ENCODE results near the gene CLCN7. TPM values are rescaled to one million over a fixed set of nuclear protein-coding genes. Genes with fewer than 3 reads are reported as not detected.

CLCN7 gene
- total and polyA plus RNA-seq, 4 experiments from 2014 or later = 18.1 to 111 (median 67.3) TPM

GRCh38 chr16:1403733-1404132 is 71.1 kb downstream of the CLCN7 start:
- Mint-ChIP-seq H3K27me3 (no peaks in the 10 kb centered on the region), H3K27ac (no peak overlapping the region), H3K4me3 (no peak overlapping the region), H3K9me3 (peaks cover 0 to 2% (median 0%) of the 10 kb centered on the region in 8 donors), H3K36me3 (peaks cover 5 to 39% of the 10 kb centered on the region in 2 donors), H3K4me1 (peaks cover 5 to 38% (median 9%) of the 10 kb centered on the region in 4 donors)
- Histone ChIP-seq H3K9me3 (ENCODE audit: control insufficient read depth in 1 of 2, low read length in 2 of 2) (no peaks in the 10 kb centered on the region), H3K27ac (ENCODE audit: low read depth, low read length) (no peak overlapping the region), H3K36me3 (ENCODE audit: insufficient read depth, low read length) (peaks cover 26% of the 10 kb centered on the region), H3K4me1 (ENCODE audit: insufficient read depth, low read length) (peaks cover 11% of the 10 kb centered on the region), H3K27me3 (ENCODE audit: insufficient read depth, low read length) (no peaks in the 10 kb centered on the region), H3K4me3 (ENCODE audit: low read length in 2 of 2) (no peak overlapping the region)
- intact Hi-C loops (cut with micrococcal nuclease) = no loop called here
- POLR2A ChIA-PET (ENCODE audit: partially characterized antibody) = interaction anchor here (0.8 kb wide), 1 partner anchor 9 kb away, joined by 3 read pairs; no protein-coding TSS in a partner anchor
- DNase-seq = no peak
- CTCF ChIA-PET (ENCODE audit: partially characterized antibody) = no interaction called here

DNA sequence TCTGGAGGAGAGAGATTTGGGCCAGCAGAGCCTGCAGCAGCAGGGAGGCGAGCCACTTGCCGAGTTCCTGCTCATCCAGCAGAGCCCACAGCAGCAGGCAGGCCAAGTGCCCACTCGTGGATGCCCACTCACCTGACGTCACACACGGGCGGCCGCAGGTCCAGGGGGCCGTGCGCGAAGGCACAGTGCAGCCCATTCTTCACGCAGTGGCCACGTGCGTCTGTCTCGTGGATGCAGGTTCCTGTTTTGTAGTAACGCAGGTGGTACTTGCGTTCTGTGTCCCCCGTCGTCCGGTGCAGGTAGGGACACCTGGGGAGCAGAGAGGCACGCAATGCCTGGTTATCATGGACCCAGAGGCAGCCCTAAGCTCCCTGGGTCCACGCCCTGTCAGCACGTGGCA is 71.8 kb downstream of the CLCN7 start:
- no peaks in the 10 kb centered on the region for H3K27me3 ChIP-seq (ENCODE audit: insufficient read depth, low read length)
- peaks cover 32% of the 10 kb centered on the region for H3K36me3 ChIP-seq (ENCODE audit: insufficient read depth, low read length)
- peaks cover 0 to 2% (median 0%) of the 10 kb centered on the region in 8 donors for H3K9me3 Mint-ChIP-seq
- H3K4me3 ChIP-seq (ENCODE audit: low read length in 2 of 2) = no peak overlapping the region
- peaks cover 2 to 34% (median 5%) of the 10 kb centered on the region in 4 donors for H3K4me1 Mint-ChIP-seq
- intact Hi-C loops (cut with micrococcal nuclease) = no loop called here
- H3K27me3 Mint-ChIP-seq = no peaks in the 10 kb centered on the region
- POLR2A ChIA-PET (ENCODE audit: partially characterized antibody) = interaction anchor here (0.6 to 0.8 kb wide), 2 partner anchors 10 to 321 kb away, joined by 3 read pairs; no protein-coding TSS in a partner anchor
- H3K9me3 ChIP-seq (ENCODE audit: control insufficient read depth in 1 of 2, low read length in 2 of 2) = no peaks in the 10 kb centered on the region
- DNase-seq = no peak
- no peak overlapping the region for H3K4me3 Mint-ChIP-seq
- peaks cover 6% of the 10 kb centered on the region for H3K4me1 ChIP-seq (ENCODE audit: insufficient read depth, low read length)
- peaks cover 9 to 41% of the 10 kb centered on the region in 2 donors for H3K36me3 Mint-ChIP-seq
- H3K27ac Mint-ChIP-seq = peak overlapping the region in 1 of 7 donors; percentile 22
- CTCF ChIA-PET (ENCODE audit: partially characterized antibody) = no interaction called here
- no peak overlapping the region for H3K27ac ChIP-seq (ENCODE audit: low read depth, low read length)

DNA sequence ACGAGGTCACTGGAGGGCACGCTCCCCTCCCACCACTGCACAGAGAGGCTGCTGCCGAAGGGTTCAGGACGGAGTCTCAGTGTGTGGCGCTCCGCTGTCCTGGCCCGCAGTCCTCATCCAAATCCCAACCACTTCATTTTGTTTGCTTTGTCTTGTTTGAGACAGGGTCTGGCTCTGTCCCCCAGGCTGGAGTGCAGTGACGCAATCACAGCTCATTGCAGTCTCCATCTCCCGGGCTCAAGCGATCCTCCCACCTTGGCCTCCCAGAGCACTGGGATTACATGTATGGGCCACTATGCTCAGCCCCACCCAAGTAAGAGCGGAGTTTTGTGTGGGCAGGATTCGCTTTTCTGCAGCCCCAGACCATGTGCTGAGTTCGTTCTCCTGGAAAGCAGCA is 73.1 kb downstream of the CLCN7 start:
- Histone ChIP-seq H3K4me3 (ENCODE audit: low read length in 2 of 2) (no peak overlapping the region), H3K9me3 (ENCODE audit: control insufficient read depth in 1 of 2, low read length in 2 of 2) (no peaks in the 10 kb centered on the region), H3K36me3 (ENCODE audit: insufficient read depth, low read length) (peaks cover 35% of the 10 kb centered on the region), H3K4me1 (ENCODE audit: insufficient read depth, low read length) (no peaks in the 10 kb centered on the region), H3K27ac (ENCODE audit: low read depth, low read length) (no peak overlapping the region), H3K27me3 (ENCODE audit: insufficient read depth, low read length) (no peaks in the 10 kb centered on the region)
- Mint-ChIP-seq H3K27ac (no peak overlapping the region), H3K4me3 (no peak overlapping the region), H3K27me3 (no peaks in the 10 kb centered on the region), H3K36me3 (peaks cover 11 to 36% of the 10 kb centered on the region in 2 donors), H3K9me3 (peaks cover 0 to 2% (median 0%) of the 10 kb centered on the region in 8 donors), H3K4me1 (peaks cover 0 to 21% (median 2%) of the 10 kb centered on the region in 4 donors)
- CTCF ChIA-PET (ENCODE audit: partially characterized antibody) = interaction anchor here (0.8 kb wide), 1 partner anchor 22 kb away, joined by 3 read pairs; no protein-coding TSS in a partner anchor
- intact Hi-C loops (cut with micrococcal nuclease) = no loop called here
- POLR2A ChIA-PET (ENCODE audit: partially characterized antibody) = no interaction called here
- DNase-seq = no peak

DNA sequence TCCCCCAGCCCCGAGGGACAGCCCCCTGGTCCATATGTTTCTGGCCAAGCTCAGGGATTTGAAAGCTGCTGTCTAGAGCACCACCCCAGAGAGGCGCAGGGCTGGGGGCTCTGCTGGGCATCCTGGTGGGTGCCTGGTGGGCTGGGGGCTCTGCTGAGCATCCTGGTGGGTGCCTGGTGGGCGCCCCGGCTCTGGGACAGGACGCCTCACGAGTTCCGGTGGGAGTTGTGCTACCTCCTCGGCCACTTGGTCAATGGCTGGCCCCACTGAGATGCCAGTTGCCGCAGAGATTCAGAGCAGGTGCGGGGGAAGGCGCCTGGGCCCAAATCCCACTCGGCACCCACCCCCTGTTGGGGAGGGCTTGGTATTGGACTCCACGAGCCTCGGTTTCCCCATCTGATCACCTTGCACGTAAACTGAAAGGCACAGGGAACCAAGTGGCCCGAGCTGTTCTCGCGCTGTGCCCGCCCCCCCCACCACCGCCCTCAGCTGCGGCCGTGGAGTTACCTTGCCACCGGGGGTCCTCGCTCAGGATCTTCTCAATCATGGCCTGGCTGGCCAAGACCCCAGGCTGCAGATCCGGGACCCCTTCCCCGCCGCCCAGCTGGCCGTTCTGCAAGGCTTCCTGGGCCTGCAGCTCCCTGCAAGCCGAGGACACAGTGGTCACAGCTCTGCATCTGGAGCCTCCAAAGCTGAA is 73.6 kb downstream of the CLCN7 start:
- Mint-ChIP-seq H3K9me3 (peaks cover 0 to 2% (median 0%) of the 10 kb centered on the region in 8 donors), H3K27me3 (no peaks in the 10 kb centered on the region), H3K27ac (no peak overlapping the region), H3K36me3 (peaks cover 13 to 37% of the 10 kb centered on the region in 2 donors), H3K4me1 (peaks cover 0 to 20% (median 2%) of the 10 kb centered on the region in 4 donors), H3K4me3 (no peak overlapping the region)
- DNase-seq = no peak
- intact Hi-C loops (cut with micrococcal nuclease) = no loop called here
- no peaks in the 10 kb centered on the region for H3K27me3 ChIP-seq (ENCODE audit: insufficient read depth, low read length)
- H3K9me3 ChIP-seq (ENCODE audit: control insufficient read depth in 1 of 2, low read length in 2 of 2) = no peaks in the 10 kb centered on the region
- ChIA-PET POLR2A (ENCODE audit: partially characterized antibody) (no interaction called here), CTCF (ENCODE audit: partially characterized antibody) (interaction anchor here (0.8 kb wide), 1 partner anchor 21 kb away, joined by 3 read pairs; no protein-coding TSS in a partner anchor)
- H3K27ac ChIP-seq (ENCODE audit: low read depth, low read length) = no peak overlapping the region
- H3K4me1 ChIP-seq (ENCODE audit: insufficient read depth, low read length) = no peaks in the 10 kb centered on the region
- no peak overlapping the region for H3K4me3 ChIP-seq (ENCODE audit: low read length in 2 of 2)
- H3K36me3 ChIP-seq (ENCODE audit: insufficient read depth, low read length) = peaks cover 35% of the 10 kb centered on the region

GRCh38 chr16:1398826-1399581 is 75.8 kb downstream of the CLCN7 start:
- Histone ChIP-seq H3K27ac (ENCODE audit: low read depth, low read length) (no peak overlapping the region), H3K4me3 (ENCODE audit: low read length in 2 of 2) (no peak overlapping the region), H3K27me3 (ENCODE audit: insufficient read depth, low read length) (no peaks in the 10 kb centered on the region), H3K4me1 (ENCODE audit: insufficient read depth, low read length) (no peaks in the 10 kb centered on the region), H3K9me3 (ENCODE audit: control insufficient read depth in 1 of 2, low read length in 2 of 2) (no peaks in the 10 kb centered on the region), H3K36me3 (ENCODE audit: insufficient read depth, low read length) (peaks cover 35% of the 10 kb centered on the region)
- Mint-ChIP-seq H3K4me3 (no peak overlapping the region), H3K4me1 (peaks cover 0 to 11% (median under 1%) of the 10 kb centered on the region in 4 donors), H3K36me3 (peaks cover 13 to 41% of the 10 kb centered on the region in 2 donors), H3K9me3 (no peaks in the 10 kb centered on the region), H3K27me3 (no peaks in the 10 kb centered on the region), H3K27ac (no peak overlapping the region)
- no peak for DNase-seq
- ChIA-PET CTCF (ENCODE audit: partially characterized antibody) (no interaction called here), POLR2A (ENCODE audit: partially characterized antibody) (no interaction called here)
- intact Hi-C loops (cut with micrococcal nuclease) = no loop called here

DNA sequence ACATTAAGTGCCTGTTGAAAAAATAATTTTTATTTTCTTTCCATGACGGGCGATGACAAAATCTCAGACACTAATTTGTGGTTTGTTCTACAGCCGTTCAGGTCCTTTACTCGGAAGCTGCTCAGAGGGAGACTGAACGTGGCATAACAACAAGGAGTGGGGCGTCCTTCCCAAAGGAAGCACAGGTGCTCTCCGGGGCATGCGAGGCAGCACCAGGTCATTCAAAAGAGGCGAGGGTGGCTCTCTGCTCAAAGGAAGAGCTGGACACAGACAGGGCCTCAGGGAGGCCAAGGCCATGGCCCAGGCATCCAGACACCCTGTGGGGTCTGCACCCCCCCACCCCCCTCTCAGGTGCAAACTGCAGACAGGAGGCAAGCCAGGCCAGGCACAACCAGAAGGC is 76.5 kb downstream of the CLCN7 start:
- H3K27ac ChIP-seq (ENCODE audit: low read depth, low read length) = no peak overlapping the region
- H3K4me3 Mint-ChIP-seq = no peak overlapping the region
- H3K4me1 Mint-ChIP-seq = peaks cover 0 to 8% (median under 1%) of the 10 kb centered on the region in 4 donors
- peaks cover 37% of the 10 kb centered on the region for H3K36me3 ChIP-seq (ENCODE audit: insufficient read depth, low read length)
- no peak for DNase-seq
- CTCF ChIA-PET (ENCODE audit: partially characterized antibody) = interaction anchor here (0.5 kb wide), 1 partner anchor 1015 kb away, joined by 3 read pairs; no protein-coding TSS in a partner anchor
- no peaks in the 10 kb centered on the region for H3K27me3 ChIP-seq (ENCODE audit: insufficient read depth, low read length)
- H3K4me3 ChIP-seq (ENCODE audit: low read length in 2 of 2) = no peak overlapping the region
- H3K27ac Mint-ChIP-seq = no peak overlapping the region
- H3K9me3 ChIP-seq (ENCODE audit: control insufficient read depth in 1 of 2, low read length in 2 of 2) = no peaks in the 10 kb centered on the region
- intact Hi-C loops (cut with micrococcal nuclease) = no loop called here
- peaks cover 13 to 39% of the 10 kb centered on the region in 2 donors for H3K36me3 Mint-ChIP-seq
- H3K4me1 ChIP-seq (ENCODE audit: insufficient read depth, low read length) = no peaks in the 10 kb centered on the region
- POLR2A ChIA-PET (ENCODE audit: partially characterized antibody) = no interaction called here
- no peaks in the 10 kb centered on the region for H3K9me3 Mint-ChIP-seq
- H3K27me3 Mint-ChIP-seq = no peaks in the 10 kb centered on the region

GRCh38 chr16:1397779-1398178 is 77.0 kb downstream of the CLCN7 start:
- POLR2A ChIA-PET (ENCODE audit: partially characterized antibody) = no interaction called here
- Histone ChIP-seq H3K4me1 (ENCODE audit: insufficient read depth, low read length) (no peaks in the 10 kb centered on the region), H3K27me3 (ENCODE audit: insufficient read depth, low read length) (no peaks in the 10 kb centered on the region), H3K4me3 (ENCODE audit: low read length in 2 of 2) (no peak overlapping the region), H3K9me3 (ENCODE audit: control insufficient read depth in 1 of 2, low read length in 2 of 2) (no peaks in the 10 kb centered on the region), H3K27ac (ENCODE audit: low read depth, low read length) (no peak overlapping the region), H3K36me3 (ENCODE audit: insufficient read depth, low read length) (peaks cover 38% of the 10 kb centered on the region)
- H3K4me1 Mint-ChIP-seq = peaks cover 0 to 6% (median 0%) of the 10 kb centered on the region in 4 donors
- H3K27me3 Mint-ChIP-seq = no peaks in the 10 kb centered on the region
- H3K36me3 Mint-ChIP-seq = peaks cover 16 to 40% of the 10 kb centered on the region in 2 donors
- H3K4me3 Mint-ChIP-seq = no peak overlapping the region
- no peaks in the 10 kb centered on the region for H3K9me3 Mint-ChIP-seq
- intact Hi-C loops (cut with micrococcal nuclease) = no loop called here
- H3K27ac Mint-ChIP-seq = no peak overlapping the region
- CTCF ChIA-PET (ENCODE audit: partially characterized antibody) = interaction anchor here (0.5 kb wide), 1 partner anchor 1016 kb away, joined by 3 read pairs; no protein-coding TSS in a partner anchor
- no peak for DNase-seq
